Activated CD4-positive, alpha-beta memory T cell treated with anti-CD3 and anti-CD28 coated beads for 36 hours (primary cell): Measurements from ENCODE around the gene KLHDC9. TPM values are rescaled to one million over a fixed set of nuclear protein-coding genes. Genes with fewer than 3 reads are reported as not detected.

Source experiments
- CTCF ChIA-PET: fragments of 350-600 bp; sonication (Branson Sonifier 250); formaldehyde crosslinking; loops from one replicate; lab custom pipeline; 2021; ENCODE audit warnings: antibody characterized with exemption, inconsistent platforms; lab: Charles Lee
- POLR2A ChIA-PET: fragments of 350-600 bp; sonication (Branson Sonifier 250); formaldehyde crosslinking; loops from one replicate; lab custom pipeline; 2021; ENCODE audit warnings: antibody characterized with exemption; lab: Charles Lee
- DNase-seq: peaks from one replicate; pipeline ENCODE4 v3.0.0-alpha.2; 2020
- H3K27ac Mint-ChIP-seq: one replicate; pipeline ENCODE4 v1.8.0; 2021; ENCODE audit warnings: mixed read lengths
- H3K27me3 Mint-ChIP-seq: one replicate; pipeline ENCODE4 v1.8.0; 2021; ENCODE audit warnings: mixed read lengths
- H3K36me3 Mint-ChIP-seq: one replicate; pipeline ENCODE4 v1.8.0; 2021; ENCODE audit warnings: mixed read lengths
- H3K4me1 Mint-ChIP-seq: one replicate; pipeline ENCODE4 v1.8.0; 2021; ENCODE audit warnings: low read depth, mixed read lengths
- H3K4me3 Mint-ChIP-seq: one replicate; pipeline ENCODE4 v1.8.0; 2021; ENCODE audit warnings: mild to moderate bottlenecking, mixed read lengths
- H3K9me3 Mint-ChIP-seq: one replicate; pipeline ENCODE4 v1.8.0; 2021; ENCODE audit warnings: mixed read lengths
- intact Hi-C: fragments of 100-400 bp; cut with micrococcal nuclease; formaldehyde crosslinking; loops from one replicate; pipeline ENCODE4 v1.15.1; 2023
- total RNA-seq, 2 experiments: library from RNA; stranded (reverse); gene quantifications; one replicate each; pipeline ENCODE4 v1.2.3, GENCODE V29; 2021

The KLHDC9 gene
- total RNA-seq, 2 experiments from 2014 or later: 1.2 to 1.6 TPM

- Mint-ChIP-seq H3K27me3 (no peaks in the 10 kb centered on the region), H3K9me3 (no peaks in the 10 kb centered on the region), H3K27ac (no peak overlapping the region), H3K36me3 (no peaks in the 10 kb centered on the region), H3K4me1 (peaks cover 7% of the 10 kb centered on the region), H3K4me3 (no peak overlapping the region)
- no peak for DNase-seq
- POLR2A ChIA-PET: no interaction called here
- intact Hi-C loops: no loop called here
- CTCF ChIA-PET: interaction anchor here (1.0 kb wide), 1 partner anchor 21 kb away, joined by 4 read pairs; no protein-coding TSS in a partner anchor
Measured at GRCh38 chr1:161076410-161076809, 21.8 kb upstream of the KLHDC9 start.

- intact Hi-C loops: no loop called here
- ChIA-PET POLR2A (no interaction called here), CTCF (no interaction called here)
- Mint-ChIP-seq H3K36me3 (no peaks in the 10 kb centered on the region), H3K4me3 (no peak overlapping the region), H3K4me1 (no peaks in the 10 kb centered on the region), H3K9me3 (no peaks in the 10 kb centered on the region), H3K27me3 (no peaks in the 10 kb centered on the region), H3K27ac (no peak overlapping the region)
- DNase-seq: no peak
Measured at GRCh38 chr1:161077426-161077825, 20.7 kb upstream of the KLHDC9 start.

GRCh38 chr1:161079436-161080110 lies 18.6 kb upstream of the KLHDC9 start:
- H3K4me3 Mint-ChIP-seq: no peak overlapping the region

GRCh38 chr1:161080441-161081405 lies 17.4 kb upstream of the KLHDC9 start:
- no peak overlapping the region for H3K4me3 Mint-ChIP-seq
- no peaks in the 10 kb centered on the region for H3K36me3 Mint-ChIP-seq
- ChIA-PET POLR2A (interaction anchor here (0.7 kb wide), 1 partner anchor 12 kb away, joined by 3 read pairs; no protein-coding TSS in a partner anchor), CTCF (interaction anchor here (0.8 to 2.0 kb wide), 3 partner anchors 9 to 17 kb away, joined by 4 to 14 read pairs (median 9); partner anchors contain the start of genes ARHGAP30 and KLHDC9)
- H3K4me1 Mint-ChIP-seq: no peaks in the 10 kb centered on the region
- no peaks in the 10 kb centered on the region for H3K27me3 Mint-ChIP-seq
- no peaks in the 10 kb centered on the region for H3K9me3 Mint-ChIP-seq
- H3K27ac Mint-ChIP-seq: no peak overlapping the region
- DNase-seq: no peak
- intact Hi-C loops: no loop called here

More at GRCh38 chr1:161079436-161080110, 18.6 kb upstream of the KLHDC9 start:
- H3K27ac Mint-ChIP-seq: no peak overlapping the region
- CTCF ChIA-PET: interaction anchor here (1.1 to 2.0 kb wide), 2 partner anchors 8 to 18 kb away, joined by 9 to 14 read pairs; partner anchors contain the start of gene KLHDC9
- POLR2A ChIA-PET: interaction anchor here (0.6 to 0.9 kb wide), 3 partner anchors 9 to 18 kb away, joined by 3 to 5 read pairs (median 4); partner anchors contain the start of gene ARHGAP30
- H3K4me1 Mint-ChIP-seq: no peaks in the 10 kb centered on the region
- no peaks in the 10 kb centered on the region for H3K27me3 Mint-ChIP-seq
- intact Hi-C loops: no loop called here
- no peaks in the 10 kb centered on the region for H3K9me3 Mint-ChIP-seq
- H3K36me3 Mint-ChIP-seq: no peaks in the 10 kb centered on the region
- DNase-seq: no peak

- DNase-seq: no peak
- no peaks in the 10 kb centered on the region for H3K9me3 Mint-ChIP-seq
- H3K4me3 Mint-ChIP-seq: no peak overlapping the region
- H3K27ac Mint-ChIP-seq: no peak overlapping the region
- intact Hi-C loops: no loop called here
- CTCF ChIA-PET: interaction anchor here (0.8 to 1.2 kb wide), 2 partner anchors 12 to 41 kb away, joined by 4 to 5 read pairs; partner anchors contain the start of gene ARHGAP30
- POLR2A ChIA-PET: interaction anchor here (0.5 to 0.7 kb wide), 2 partner anchors 13 to 19 kb away, joined by 3 to 4 read pairs; no protein-coding TSS in a partner anchor
- no peaks in the 10 kb centered on the region for H3K27me3 Mint-ChIP-seq
- H3K4me1 Mint-ChIP-seq: no peaks in the 10 kb centered on the region
- H3K36me3 Mint-ChIP-seq: no peaks in the 10 kb centered on the region
Measured at GRCh38 chr1:161081519-161081918, 16.6 kb upstream of the KLHDC9 start.

GRCh38 chr1:161082483-161082882 lies 15.7 kb upstream of the KLHDC9 start:
- ChIA-PET POLR2A (no interaction called here), CTCF (interaction anchor here (1.2 to 5.9 kb wide), 2 partner anchors 15 to 42 kb away, joined by 5 to 25 read pairs; partner anchors contain the start of gene KLHDC9)
- intact Hi-C loops: no loop called here
- H3K9me3 Mint-ChIP-seq: no peaks in the 10 kb centered on the region
- no peaks in the 10 kb centered on the region for H3K36me3 Mint-ChIP-seq
- DNase-seq: no peak
- H3K27me3 Mint-ChIP-seq: no peaks in the 10 kb centered on the region
- H3K4me1 Mint-ChIP-seq: no peaks in the 10 kb centered on the region
- no peak overlapping the region for H3K27ac Mint-ChIP-seq
- H3K4me3 Mint-ChIP-seq: no peak overlapping the region

- ChIA-PET POLR2A (no interaction called here), CTCF (interaction anchor here (5.9 kb wide), 1 partner anchor 14 kb away, joined by 25 read pairs; the partner anchor contains the start of gene KLHDC9)
- H3K4me1 Mint-ChIP-seq: no peaks in the 10 kb centered on the region
- H3K36me3 Mint-ChIP-seq: no peaks in the 10 kb centered on the region
- no peak overlapping the region for H3K4me3 Mint-ChIP-seq
- H3K27me3 Mint-ChIP-seq: no peaks in the 10 kb centered on the region
- intact Hi-C loops: no loop called here
- no peaks in the 10 kb centered on the region for H3K9me3 Mint-ChIP-seq
- no peak for DNase-seq
- H3K27ac Mint-ChIP-seq: no peak overlapping the region
Measured at GRCh38 chr1:161082996-161083747, 15.0 kb upstream of the KLHDC9 start.

- CTCF ChIA-PET: interaction anchor here (1.5 to 5.9 kb wide), 2 partner anchors 12 to 13 kb away, joined by 5 to 25 read pairs; partner anchors contain the start of gene KLHDC9
- Mint-ChIP-seq H3K36me3 (no peaks in the 10 kb centered on the region), H3K4me1 (no peaks in the 10 kb centered on the region), H3K27me3 (no peaks in the 10 kb centered on the region), H3K4me3 (no peak overlapping the region), H3K9me3 (no peaks in the 10 kb centered on the region), H3K27ac (no peak overlapping the region)
- DNase-seq: no peak
- intact Hi-C loops: no loop called here
- POLR2A ChIA-PET: interaction anchor here (1.4 kb wide), 1 partner anchor 15 kb away, joined by 4 read pairs; no protein-coding TSS in a partner anchor
Measured at GRCh38 chr1:161083748-161084596, 14.2 kb upstream of the KLHDC9 start.

- Mint-ChIP-seq H3K4me1 (no peaks in the 10 kb centered on the region), H3K27ac (no peak overlapping the region), H3K36me3 (no peaks in the 10 kb centered on the region), H3K4me3 (no peak overlapping the region), H3K27me3 (no peaks in the 10 kb centered on the region), H3K9me3 (no peaks in the 10 kb centered on the region)
- DNase-seq: no peak
- intact Hi-C loops: no loop called here
- ChIA-PET CTCF (interaction anchor here (1.5 to 5.9 kb wide), 2 partner anchors 13 kb away, joined by 5 to 25 read pairs; partner anchors contain the start of gene KLHDC9), POLR2A (interaction anchor here (1.4 kb wide), 1 partner anchor 16 kb away, joined by 4 read pairs; no protein-coding TSS in a partner anchor)
Measured at GRCh38 chr1:161084597-161084988, 13.6 kb upstream of the KLHDC9 start.

GRCh38 chr1:161085165-161085564 lies 13.0 kb upstream of the KLHDC9 start:
- no peaks in the 10 kb centered on the region for H3K9me3 Mint-ChIP-seq
- ChIA-PET POLR2A (interaction anchor here (1.4 kb wide), 1 partner anchor 17 kb away, joined by 4 read pairs; no protein-coding TSS in a partner anchor), CTCF (interaction anchor here (1.5 to 5.9 kb wide), 2 partner anchors 12 to 13 kb away, joined by 5 to 25 read pairs; partner anchors contain the start of gene KLHDC9)
- intact Hi-C loops: no loop called here
- no peak overlapping the region for H3K4me3 Mint-ChIP-seq
- H3K4me1 Mint-ChIP-seq: no peaks in the 10 kb centered on the region
- H3K27ac Mint-ChIP-seq: no peak overlapping the region
- no peaks in the 10 kb centered on the region for H3K36me3 Mint-ChIP-seq
- no peaks in the 10 kb centered on the region for H3K27me3 Mint-ChIP-seq
- no peak for DNase-seq
